ENCODE results near the gene TMEM132E. TPM values are rescaled to one million over a fixed set of nuclear protein-coding genes. Genes with fewer than 3 reads are reported as not detected.

Gene TMEM132E
- total and polyA plus RNA-seq, 2 experiments from 2014 or later = 0.11 TPM; not detected in 1

- Histone ChIP-seq H4K20me1 (ENCODE audit: insufficient read depth) (no peaks in the 10 kb centered on the region), H3K4me1 (ENCODE audit: insufficient read depth) (no peaks in the 10 kb centered on the region), H3K9ac (no peak overlapping the region), H3K36me3 (ENCODE audit: low read depth) (no peaks in the 10 kb centered on the region), H3K27me3 (replicated peaks; ENCODE audit: insufficient read depth) (no peaks in the 10 kb centered on the region; the same call in 1 of the 2 replicates), H3K27ac (no peak overlapping the region), H3K79me2 (ENCODE audit: insufficient read depth) (no peaks in the 10 kb centered on the region), H3K4me3 (no peak overlapping the region), H3K9me3 (ENCODE audit: low read depth) (no peaks in the 10 kb centered on the region), H3K4me2 (ENCODE audit: unreplicated experiment) (no peak overlapping the region), H2AFZ (no peak overlapping the region), H3K9me2 (ENCODE audit: insufficient read depth) (no peaks in the 10 kb centered on the region), H3F3A (ENCODE audit: insufficient read depth) (no peaks in the 10 kb centered on the region)
- 72 to 74% methylated on average over 6 to 10 of the region's 10 CpGs for WGBS, 2 experiments (ENCODE audit: low coverage in 1 of 2, low lambda C conversion rate in 2 of 2, missing lambda C conversion rate in 2 of 2)
- TF ChIP-seq EZH2phosphoT487 (IDR thresholded peaks at IDR 0.05; ENCODE audit: insufficient read depth, low read depth) = no peak
- no peak for TF ChIP-seq EZH2 (IDR thresholded peaks at IDR 0.05; ENCODE audit: insufficient read depth, poor library complexity, severe bottlenecking)
- no peak for DNase-seq
- in situ Hi-C loops (cut with MboI) = no loop called here
Observed at GRCh38 chr17:34622862-34623623, 43.7 kb downstream of the TMEM132E start.

- DNase-seq = no peak
- no peaks in the 10 kb centered on the region for H4K20me1 ChIP-seq (ENCODE audit: insufficient read depth)
- no peaks in the 10 kb centered on the region for H3K9me3 ChIP-seq (ENCODE audit: low read depth)
- H3K36me3 ChIP-seq (ENCODE audit: low read depth) = no peaks in the 10 kb centered on the region
- in situ Hi-C loops (cut with MboI) = no loop called here
- H3K27me3 ChIP-seq (replicated peaks; ENCODE audit: insufficient read depth) = no peaks in the 10 kb centered on the region; the same call in 1 of the 2 replicates
- WGBS, 2 experiments (ENCODE audit: low coverage in 1 of 2, low lambda C conversion rate in 2 of 2, missing lambda C conversion rate in 2 of 2) = 76 to 78% methylated on average over 11 to 12 of the region's 12 CpGs
- no peaks in the 10 kb centered on the region for H3K4me1 ChIP-seq (ENCODE audit: insufficient read depth)
- no peak overlapping the region for H2AFZ ChIP-seq
- H3K27ac ChIP-seq = no peak overlapping the region
- no peaks in the 10 kb centered on the region for H3K9me2 ChIP-seq (ENCODE audit: insufficient read depth)
- no peak overlapping the region for H3K9ac ChIP-seq
- H3K79me2 ChIP-seq (ENCODE audit: insufficient read depth) = no peaks in the 10 kb centered on the region
- TF ChIP-seq EZH2phosphoT487 (IDR thresholded peaks at IDR 0.05; ENCODE audit: insufficient read depth, low read depth) (no peak), EZH2 (IDR thresholded peaks at IDR 0.05; ENCODE audit: insufficient read depth, poor library complexity, severe bottlenecking) (no peak)
- no peak overlapping the region for H3K4me2 ChIP-seq (ENCODE audit: unreplicated experiment)
- no peak overlapping the region for H3K4me3 ChIP-seq
- H3F3A ChIP-seq (ENCODE audit: insufficient read depth) = no peaks in the 10 kb centered on the region
Observed at GRCh38 chr17:34623856-34624766, 44.7 kb downstream of the TMEM132E start.

GRCh38 chr17:34624767-34625383 is 45.5 kb downstream of the TMEM132E start:
- in situ Hi-C loops (cut with MboI) = no loop called here

GRCh38 chr17:34626121-34626681 is 46.8 kb downstream of the TMEM132E start:
- H3K9me2 ChIP-seq (ENCODE audit: insufficient read depth) = no peaks in the 10 kb centered on the region
- H3K4me1 ChIP-seq (ENCODE audit: insufficient read depth) = no peaks in the 10 kb centered on the region
- no peak overlapping the region for H3K4me3 ChIP-seq
- H3K27me3 ChIP-seq (replicated peaks; ENCODE audit: insufficient read depth) = no peaks in the 10 kb centered on the region; the same call in 1 of the 2 replicates
- no peak overlapping the region for H3K4me2 ChIP-seq (ENCODE audit: unreplicated experiment)
- TF ChIP-seq EZH2phosphoT487 (IDR thresholded peaks at IDR 0.05; ENCODE audit: insufficient read depth, low read depth) = no peak
- no peak for TF ChIP-seq EZH2 (IDR thresholded peaks at IDR 0.05; ENCODE audit: insufficient read depth, poor library complexity, severe bottlenecking)
- no peak overlapping the region for H3K9ac ChIP-seq
- H3K27ac ChIP-seq = no peak overlapping the region
- H3F3A ChIP-seq (ENCODE audit: insufficient read depth) = no peaks in the 10 kb centered on the region
- no peaks in the 10 kb centered on the region for H3K9me3 ChIP-seq (ENCODE audit: low read depth)
- DNase-seq = peak; percentile 8
- 15 to 16% methylated on average over 46 to 47 of the region's 53 CpGs for WGBS, 2 experiments (ENCODE audit: low coverage in 1 of 2, low lambda C conversion rate in 2 of 2, missing lambda C conversion rate in 2 of 2)
- in situ Hi-C loops (cut with MboI) = no loop called here
- H4K20me1 ChIP-seq (ENCODE audit: insufficient read depth) = no peaks in the 10 kb centered on the region
- H3K36me3 ChIP-seq (ENCODE audit: low read depth) = no peaks in the 10 kb centered on the region
- H3K79me2 ChIP-seq (ENCODE audit: insufficient read depth) = no peaks in the 10 kb centered on the region
- no peak overlapping the region for H2AFZ ChIP-seq

More at GRCh38 chr17:34624767-34625383, 45.5 kb downstream of the TMEM132E start:
- DNase-seq = no peak
- H4K20me1 ChIP-seq (ENCODE audit: insufficient read depth) = no peaks in the 10 kb centered on the region
- TF ChIP-seq EZH2 (IDR thresholded peaks at IDR 0.05; ENCODE audit: insufficient read depth, poor library complexity, severe bottlenecking) = no peak
- TF ChIP-seq EZH2phosphoT487 (IDR thresholded peaks at IDR 0.05; ENCODE audit: insufficient read depth, low read depth) = no peak
- no peaks in the 10 kb centered on the region for H3K36me3 ChIP-seq (ENCODE audit: low read depth)
- H3K9ac ChIP-seq = no peak overlapping the region
- H3K27me3 ChIP-seq (replicated peaks; ENCODE audit: insufficient read depth) = no peaks in the 10 kb centered on the region; the same call in 1 of the 2 replicates
- H3K9me2 ChIP-seq (ENCODE audit: insufficient read depth) = no peaks in the 10 kb centered on the region
- WGBS, 2 experiments (ENCODE audit: low coverage in 1 of 2, low lambda C conversion rate in 2 of 2, missing lambda C conversion rate in 2 of 2) = 41 to 46% methylated on average over 7 of the region's 7 CpGs
- no peaks in the 10 kb centered on the region for H3F3A ChIP-seq (ENCODE audit: insufficient read depth)
- H3K27ac ChIP-seq = no peak overlapping the region
- no peaks in the 10 kb centered on the region for H3K79me2 ChIP-seq (ENCODE audit: insufficient read depth)
- no peak overlapping the region for H3K4me2 ChIP-seq (ENCODE audit: unreplicated experiment)
- no peak overlapping the region for H2AFZ ChIP-seq
- H3K4me1 ChIP-seq (ENCODE audit: insufficient read depth) = no peaks in the 10 kb centered on the region
- H3K4me3 ChIP-seq = no peak overlapping the region
- no peaks in the 10 kb centered on the region for H3K9me3 ChIP-seq (ENCODE audit: low read depth)
